ENCODE data around the gene KRT79.

The KRT79 gene

DNA sequence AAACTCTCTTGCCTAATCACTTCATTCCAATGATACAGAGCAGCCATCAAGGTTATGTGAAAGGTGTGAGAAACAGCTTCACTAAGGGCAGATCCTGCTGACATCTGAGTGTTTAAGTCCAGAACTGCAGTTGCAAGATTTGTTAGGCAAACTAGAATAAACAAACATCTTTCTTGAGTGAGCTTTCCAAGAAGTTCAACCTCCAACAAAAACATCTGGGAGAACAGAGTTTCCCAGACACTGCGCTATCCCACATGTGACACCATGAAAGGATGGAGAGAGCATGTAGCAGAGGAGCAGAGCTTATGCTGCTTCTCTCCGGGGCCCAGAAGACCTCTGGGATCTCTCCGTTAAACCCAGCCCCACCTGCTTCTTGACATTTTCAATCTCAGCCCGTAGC lies 62.6 kb downstream of the KRT79 start:
- no peak for DNase-seq (ENCODE audit: low spot score)
